Mammary epithelial cell (primary cell): ENCODE results near the gene SIL1.

ENCODE experiments used
- CTCF ChIP-seq, 2 donors: IDR thresholded peaks in 1 of 2; conservative IDR thresholded peaks in 1 of 2; 2 replicates each; pipeline ENCODE4 v1.5.1; 2011 to 2012; ENCODE audit warnings: inconsistent platforms in 2 of 2, low read length in 2 of 2, mild to moderate bottlenecking in 2 of 2, control low read depth in 1 of 2, low read depth in 1 of 2; ENCODE audit not compliant: insufficient read depth in 1 of 2; ENCODE audit errors: extremely low read depth in 1 of 2
- EZH2 ChIP-seq: IDR thresholded peaks from 2 replicates; pipeline ENCODE4 v1.6.1; 2012; ENCODE audit warnings: low read length, inconsistent platforms, borderline replicate concordance

GRCh38 chr5:139046551-139046950 lies 151.6 kb downstream of the SIL1 start:
- no peak for TF ChIP-seq EZH2
- TF ChIP-seq CTCF (conservative IDR thresholded peaks at IDR 0.05 in 1 of 2, IDR thresholded peaks at IDR 0.05 in 1 of 2; ENCODE audit: extremely low read depth in 1 of 2, insufficient read depth in 1 of 2, low read depth in 1 of 2, low read length in 2 of 2): no peak
